ENCODE data around the gene HDGF. TPM values are rescaled to one million over a fixed set of nuclear protein-coding genes. Genes with fewer than 3 reads are reported as not detected.
A peak's percentile ranks its signal among the peaks of the same experiment; 100 is the strongest.

HDGF gene
- total and polyA plus RNA-seq, 9 of the 15 experiments (the other 6 are each of a cell fraction or from before 2014, with no cell fraction given) = 38.8 to 601 (median 400) TPM

- 0% methylated on average over 36 of the region's 64 CpGs for WGBS (ENCODE audit: insufficient coverage, low coverage, missing lambda C conversion rate)
- in situ Hi-C loops (cut with MboI) = no loop called here
- BruUV-seq (replicated peaks) = no TSS peak
- H3K9me1 ChIP-seq (ENCODE audit: control insufficient read depth, insufficient read depth, low read length) = no peaks in the 10 kb centered on the region
- ChIA-PET CTCF (ENCODE audit: low intra/inter-chr PET ratio) (no interaction called here), POLR2A (interaction anchor here (0.6 to 3.0 kb wide), 10 partner anchors 9 to 163 kb away, joined by 3 to 30 read pairs (median 6); partner anchors contain the start of genes METTL25B, MRPL24, NTRK1 and PRCC)
- H3K9ac ChIP-seq (ENCODE audit: insufficient read depth in 1 of 2, low read depth in 2 of 2, low read length in 2 of 2) = peak overlapping the region; percentile 94 to 96
- H3K4me3 ChIP-seq = peak overlapping the region; percentile 95
- peaks cover 34% of the 10 kb centered on the region for H3K36me3 ChIP-seq (ENCODE audit: control insufficient read depth, insufficient read depth, low read length)
- ATAC-seq (no peak), FAIRE-seq (no peak), DNase-seq (ENCODE audit: extremely low read depth in 1 of 4, low spot score in 3 of 4) (peak; percentile 45 to 64 (median 62))
- H4K20me1 ChIP-seq (replicated peaks; ENCODE audit: control insufficient read depth, insufficient read depth, low read length) = peaks cover 19% of the 10 kb centered on the region
- peaks cover 86% of the 10 kb centered on the region for H3K79me2 ChIP-seq (ENCODE audit: control insufficient read depth, insufficient read depth, low read length)
- H3K27ac ChIP-seq (ENCODE audit: extremely low read depth, low read depth, low read length) = peak overlapping the region; percentile 89
- H2AFZ ChIP-seq (ENCODE audit: low read depth, low read length) = no peak overlapping the region
- H3K4me2 ChIP-seq (ENCODE audit: insufficient read depth, low read length) = peak overlapping the region; percentile 97
- peaks cover 40% of the 10 kb centered on the region in 2 experiments for H3K4me1 ChIP-seq (replicated peaks in 1 of 2; ENCODE audit: control insufficient read depth in 2 of 2, insufficient read depth in 2 of 2, low read length in 2 of 2)
- H3K9me3 ChIP-seq (replicated peaks; ENCODE audit: control insufficient read depth, insufficient read depth, low read depth, low read length) = no peaks in the 10 kb centered on the region
- intact Hi-C loops (cut with micrococcal nuclease) = loop anchor here (2.0 kb wide), 1 partner anchor 16 kb away; the partner anchor contains the start of gene PRCC
- no peaks in the 10 kb centered on the region for H3K27me3 ChIP-seq (ENCODE audit: control insufficient read depth in 2 of 2, insufficient read depth in 2 of 2, low read length in 2 of 2)
- TF ChIP-seq ETS1 (conservative IDR thresholded peaks at IDR 0.05; ENCODE audit: control insufficient read depth, low read depth, low read length) (0 out of 2 replicates have a peak, but pooled peaks have one; percentile 14), ZBED1 (IDR thresholded peaks at IDR 0.05) (no peak), ATF7 (IDR thresholded peaks at IDR 0.05) (no peak), RUNX1 (IDR thresholded peaks at IDR 0.05; ENCODE audit: low read depth) (no peak), TAF15 (IDR thresholded peaks at IDR 0.05; ENCODE audit: low read depth, low read length) (no peak), ARID1B (IDR thresholded peaks at IDR 0.05) (no peak), MCM2 (IDR thresholded peaks at IDR 0.05; ENCODE audit: low read depth) (no peak), SNIP1 (IDR thresholded peaks at IDR 0.05; ENCODE audit: low read depth) (no peak), EHMT2 (IDR thresholded peaks at IDR 0.05) (no peak), ILF3 (IDR thresholded peaks at IDR 0.05; ENCODE audit: borderline replicate concordance) (no peak), KLF16 (IDR thresholded peaks at IDR 0.05) (no peak), ZNF79 (CRISPR knock-in tag; IDR thresholded peaks at IDR 0.05; ENCODE audit: low read depth) (no peak), E2F3 (CRISPR knock-in tag; IDR thresholded peaks at IDR 0.05) (no peak), FOXK1 (CRISPR knock-in tag; IDR thresholded peaks at IDR 0.05; ENCODE audit: borderline replicate concordance) (no peak), ZFX (CRISPR knock-in tag; IDR thresholded peaks at IDR 0.05) (0 out of 2 replicates have a peak, but pooled peaks have one; percentile 22), RBM15 (IDR thresholded peaks at IDR 0.05; ENCODE audit: insufficient read depth, low read length) (no peak), RNF219 (CRISPR knock-in tag; IDR thresholded peaks at IDR 0.05) (no peak), SAFB2 (IDR thresholded peaks at IDR 0.05; ENCODE audit: borderline replicate concordance, low read depth, low read length, severe bottlenecking) (no peak), ZNF830 (CRISPR knock-in tag; IDR thresholded peaks at IDR 0.05) (no peak), ASH1L (IDR thresholded peaks at IDR 0.05; ENCODE audit: borderline replicate concordance, low read depth, partially characterized antibody) (no peak)
Measured at GRCh38 chr1:156750711-156751450, 594 bp downstream of the HDGF start.

Measured in K562 (cell line).